Cerebellar cortex (tissue), 1 donor: Measurements from ENCODE around the gene NRXN3.

ENCODE experiments used
- DNase-seq: peaks from one replicate; pipeline ENCODE4 v3.0.0-alpha.2; 2015; ENCODE audit warnings: low spot score

NRXN3 gene

GRCh38 chr14:78586681-78587080 is 416.5 kb downstream of the NRXN3 start:
- DNase-seq: no peak

- DNase-seq: peak; percentile 11
Observed at GRCh38 chr14:78588906-78589305, 418.7 kb downstream of the NRXN3 start.

GRCh38 chr14:78592616-78593219 is 422.5 kb downstream of the NRXN3 start:
- DNase-seq: no peak

GRCh38 chr14:78593949-78594348 is 423.8 kb downstream of the NRXN3 start:
- DNase-seq: peak; percentile 58

DNA sequence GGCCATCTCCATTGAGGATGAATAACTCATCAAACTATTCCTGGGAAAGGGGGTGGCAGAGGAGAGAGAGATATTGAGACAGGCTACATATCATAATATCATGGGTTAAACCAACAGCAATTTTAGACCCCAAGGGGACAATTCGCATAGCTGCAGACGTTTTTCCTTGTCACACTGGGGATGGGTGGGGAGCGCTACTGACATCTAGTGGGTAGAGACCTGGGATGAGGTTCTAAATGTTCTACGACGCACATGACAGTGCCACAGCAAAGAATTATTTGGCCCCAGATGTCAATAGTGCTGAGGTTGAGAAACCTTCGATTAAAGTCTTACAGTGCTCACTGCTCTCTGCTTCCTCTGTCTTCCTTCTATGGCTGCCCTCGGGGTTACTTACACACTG is 425.6 kb downstream of the NRXN3 start:
- no peak for DNase-seq

DNA sequence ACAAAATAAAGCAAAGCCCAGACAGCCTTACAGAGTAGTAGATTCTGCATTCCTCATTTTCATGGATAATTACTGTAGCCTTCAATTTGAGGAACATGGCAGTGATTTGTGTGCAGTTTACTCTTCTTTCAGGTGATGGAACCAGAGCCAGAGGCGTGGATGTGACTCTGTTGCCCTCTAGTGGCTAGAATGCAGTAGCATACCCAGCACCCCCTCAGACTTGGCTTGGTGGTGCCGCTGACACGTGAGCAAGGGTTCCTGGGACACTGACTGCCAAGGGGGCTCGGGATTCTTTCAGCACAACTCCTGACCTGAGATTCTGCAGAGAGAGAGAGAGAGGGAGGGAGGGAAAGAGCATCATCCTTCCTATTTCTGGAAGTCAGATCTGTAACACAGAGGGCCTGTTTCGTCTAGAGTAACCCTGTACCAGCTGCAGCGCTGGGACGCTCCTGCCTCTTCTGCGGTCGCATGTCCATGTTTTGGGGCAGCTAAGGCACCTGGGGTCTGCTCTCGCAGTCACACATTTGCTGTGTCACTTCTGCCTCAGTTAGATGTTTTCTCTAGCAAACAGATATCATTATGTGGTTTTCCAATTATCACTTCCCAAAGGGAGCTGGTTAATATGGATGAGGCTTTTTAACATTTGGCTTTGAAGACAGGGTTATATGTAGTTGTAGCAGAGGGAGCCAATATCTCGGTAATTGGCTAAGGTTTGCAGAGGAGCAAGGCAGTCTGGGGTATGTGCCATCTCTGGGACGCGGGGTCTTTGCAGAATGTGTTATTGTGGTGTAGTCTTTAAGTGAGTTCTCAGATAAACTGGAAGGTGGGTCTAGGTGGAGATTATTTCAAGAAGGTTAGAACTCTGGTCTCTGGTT is 428.1 kb downstream of the NRXN3 start:
- peak; percentile 70 for DNase-seq

- DNase-seq: no peak
Observed at GRCh38 chr14:78605025-78605762, 435.0 kb downstream of the NRXN3 start.

- no peak for DNase-seq
Observed at GRCh38 chr14:78605897-78606500, 435.8 kb downstream of the NRXN3 start.

DNA sequence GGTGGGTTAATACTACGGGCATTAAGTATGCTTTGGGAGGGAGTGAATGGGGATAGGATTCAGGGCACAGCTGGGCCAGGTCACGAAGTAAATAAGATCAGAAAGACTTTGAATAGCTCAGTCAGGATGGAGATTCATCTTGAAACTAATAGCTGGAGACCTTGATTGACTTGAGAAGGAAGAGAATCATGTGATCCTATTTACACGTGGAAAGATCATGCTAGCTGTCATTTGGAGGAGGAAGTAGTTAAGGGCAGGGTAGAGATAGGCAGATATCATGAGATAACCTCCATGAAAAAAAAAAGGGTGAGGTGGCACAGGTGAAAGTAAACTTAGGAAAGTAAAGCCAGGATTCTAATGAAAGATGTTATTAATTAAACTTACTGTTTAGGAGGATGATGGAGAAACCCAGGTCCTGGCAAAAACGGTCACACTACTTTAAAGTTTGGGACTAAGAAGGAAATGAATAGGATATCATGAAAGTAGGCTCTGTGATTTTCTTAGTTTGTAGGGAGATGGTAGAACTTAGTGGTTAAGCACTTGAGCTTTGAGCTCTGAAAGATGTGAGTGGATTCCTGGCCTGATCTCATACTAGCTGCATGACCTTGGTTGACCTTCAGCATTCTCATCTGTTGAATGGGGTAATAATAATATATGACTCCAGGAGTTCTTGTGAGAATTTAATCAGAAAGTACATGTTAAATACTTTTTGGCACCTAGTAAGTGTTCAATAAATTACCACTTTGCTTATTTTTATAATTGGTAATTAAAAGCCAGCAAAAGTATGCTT is 439.0 kb downstream of the NRXN3 start:
- DNase-seq: no peak

DNA sequence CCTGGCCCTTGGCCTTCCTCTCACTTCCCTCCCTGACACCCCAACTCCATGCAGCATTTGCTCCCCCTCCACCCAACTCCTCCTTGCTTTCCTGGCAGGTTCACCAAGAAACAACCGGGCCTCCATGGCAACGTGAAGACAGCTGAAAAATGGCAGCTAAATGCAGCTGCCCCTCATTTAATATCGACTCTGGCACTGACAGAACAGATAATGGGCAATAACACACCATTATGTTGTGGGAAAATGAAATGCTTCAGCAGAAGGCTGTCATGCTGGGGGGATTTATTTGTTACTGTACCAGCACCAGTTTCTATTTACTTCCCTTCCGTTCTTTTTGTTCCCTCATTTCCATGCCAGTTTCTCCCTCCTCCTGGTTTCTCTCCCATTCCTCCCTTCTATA is 440.8 kb downstream of the NRXN3 start:
- DNase-seq: no peak

GRCh38 chr14:78611796-78612571 is 441.8 kb downstream of the NRXN3 start:
- DNase-seq: no peak

GRCh38 chr14:78612666-78613065 is 442.5 kb downstream of the NRXN3 start:
- DNase-seq: no peak

GRCh38 chr14:78614593-78614992 is 444.4 kb downstream of the NRXN3 start:
- no peak for DNase-seq

- DNase-seq: no peak
Observed at GRCh38 chr14:78617735-78618134, 447.6 kb downstream of the NRXN3 start.

GRCh38 chr14:78618368-78618767 is 448.2 kb downstream of the NRXN3 start:
- no peak for DNase-seq

DNA sequence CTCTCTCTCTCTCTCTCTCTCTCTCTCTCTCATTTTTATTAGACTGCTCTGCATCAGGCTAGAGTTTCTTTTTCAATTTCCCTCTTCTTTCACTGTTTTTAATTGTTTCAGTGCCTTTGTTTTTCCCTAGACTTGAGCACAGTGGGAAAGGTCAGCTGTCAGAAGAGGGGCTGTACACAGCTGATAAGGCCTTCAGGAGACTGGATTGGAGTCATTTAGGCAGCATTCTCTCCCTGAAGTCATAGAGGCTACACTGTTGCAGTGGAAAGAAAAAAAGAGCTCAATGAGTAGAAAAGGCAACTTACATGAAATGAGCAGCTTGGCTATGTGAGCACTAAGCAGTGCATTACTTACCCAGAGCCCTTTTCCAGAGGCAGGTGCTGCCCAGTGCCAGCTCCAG is 456.9 kb downstream of the NRXN3 start:
- no peak for DNase-seq

- DNase-seq: no peak
Observed at GRCh38 chr14:78631551-78631950, 461.4 kb downstream of the NRXN3 start.

DNA sequence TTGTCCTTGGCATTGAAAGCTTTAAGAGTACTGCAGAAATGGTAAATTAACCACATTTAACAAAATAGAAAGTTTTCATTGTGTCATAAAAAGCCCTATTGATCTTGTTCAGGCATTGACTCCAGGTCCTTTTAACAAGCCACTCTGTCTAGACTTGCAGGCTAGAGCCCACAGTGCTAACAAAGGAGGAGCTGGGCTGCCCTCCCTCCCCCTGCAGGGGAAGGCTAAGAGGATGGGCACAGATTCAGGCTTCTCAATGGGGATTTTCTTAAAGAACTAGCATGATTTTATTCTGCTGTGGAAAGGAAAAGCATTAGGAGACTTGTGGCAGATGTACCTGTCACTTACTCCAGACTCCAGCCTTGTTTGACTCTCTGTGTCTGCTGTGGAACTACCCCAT is 463.6 kb downstream of the NRXN3 start:
- DNase-seq: peak; percentile 3

DNA sequence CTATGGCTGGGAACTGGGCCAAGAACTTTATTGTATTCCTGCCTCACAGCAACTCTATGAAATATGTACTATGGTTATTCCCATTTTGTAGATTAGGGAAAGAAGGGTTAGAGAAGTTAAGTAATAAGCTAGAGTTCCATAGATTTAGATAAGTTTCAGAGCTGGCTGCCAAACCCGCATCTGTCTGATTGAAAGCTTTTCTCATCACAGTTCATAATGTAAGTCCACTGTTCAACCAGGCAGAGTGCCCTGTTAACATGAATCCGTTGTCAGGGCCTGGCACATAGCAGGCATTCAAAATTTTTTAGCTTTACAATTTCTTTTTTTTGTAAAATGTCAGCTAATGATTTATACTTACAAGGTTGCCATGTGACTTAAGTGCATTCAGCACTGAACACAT is 467.3 kb downstream of the NRXN3 start:
- DNase-seq: no peak

DNA sequence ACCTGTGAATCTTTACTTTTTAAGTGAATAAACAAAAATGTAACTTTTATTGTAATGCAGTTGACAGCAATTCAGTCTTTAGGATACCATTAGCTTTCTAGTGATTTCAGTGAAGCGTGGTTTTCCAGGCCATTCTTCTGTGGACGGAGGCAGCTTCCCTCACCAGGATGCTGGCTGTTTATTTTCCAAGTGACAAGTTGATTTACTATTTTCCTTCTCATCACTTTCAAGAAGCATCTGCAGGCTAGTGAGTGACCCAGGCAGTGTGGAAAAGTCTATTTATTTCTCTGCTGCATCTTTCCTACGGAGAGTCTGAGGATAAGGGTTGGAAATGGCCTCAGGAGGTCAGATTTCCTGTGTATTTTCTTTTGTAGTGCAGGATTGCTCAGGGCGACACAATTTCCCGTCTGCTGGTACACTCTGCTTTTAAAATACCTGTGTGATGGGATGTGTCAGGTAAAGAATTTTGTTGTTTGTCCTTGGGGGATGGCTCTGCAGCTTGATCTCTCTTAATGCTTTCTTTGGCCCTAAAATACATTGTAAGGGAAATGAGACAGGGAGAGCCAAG is 467.8 kb downstream of the NRXN3 start:
- DNase-seq: no peak

DNA sequence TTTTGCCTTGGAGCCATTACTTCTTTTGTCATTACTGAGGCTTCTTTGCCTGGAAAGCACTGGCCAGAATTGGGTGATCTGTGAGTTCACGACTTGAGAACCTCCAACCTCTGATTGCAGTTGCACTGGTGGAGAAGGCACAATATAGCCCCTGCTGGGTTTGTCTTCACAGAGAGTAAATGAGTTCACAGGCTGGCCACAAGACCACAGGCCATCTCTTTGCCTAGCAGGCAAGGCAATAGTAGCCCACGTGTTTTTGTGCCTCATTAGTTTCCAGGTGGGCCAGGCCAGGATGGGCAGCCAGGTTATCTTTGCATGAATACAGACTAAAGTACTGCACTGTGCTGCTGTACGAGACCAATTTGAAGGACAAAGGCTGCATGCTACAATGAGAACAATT is 468.8 kb downstream of the NRXN3 start:
- DNase-seq: no peak
